GM12891 (cell line): Measurements from ENCODE around the gene WAPL.

Experiments
- POLR2AphosphoS5 ChIP-seq: IDR thresholded peaks from 2 replicates; pipeline ENCODE4 v1.6.1; 2011; ENCODE audit warnings: low read depth, low read length, control low read depth
- TAF1 ChIP-seq: IDR thresholded peaks from 2 replicates; pipeline ENCODE4 v1.6.1; 2011; ENCODE audit warnings: low read depth, low read length, control low read depth

- TF ChIP-seq POLR2AphosphoS5 (no peak), TAF1 (no peak)
These were observed 14.8 kb upstream of the WAPL start for GRCh38 chr10:86536294-86536861.
